ENCODE measurements around the gene GLP1R. TPM values are rescaled to one million over a fixed set of nuclear protein-coding genes. Genes with fewer than 3 reads are reported as not detected.

GLP1R gene
- total RNA-seq, 1 donor from 2014 or later = not detected

DNA sequence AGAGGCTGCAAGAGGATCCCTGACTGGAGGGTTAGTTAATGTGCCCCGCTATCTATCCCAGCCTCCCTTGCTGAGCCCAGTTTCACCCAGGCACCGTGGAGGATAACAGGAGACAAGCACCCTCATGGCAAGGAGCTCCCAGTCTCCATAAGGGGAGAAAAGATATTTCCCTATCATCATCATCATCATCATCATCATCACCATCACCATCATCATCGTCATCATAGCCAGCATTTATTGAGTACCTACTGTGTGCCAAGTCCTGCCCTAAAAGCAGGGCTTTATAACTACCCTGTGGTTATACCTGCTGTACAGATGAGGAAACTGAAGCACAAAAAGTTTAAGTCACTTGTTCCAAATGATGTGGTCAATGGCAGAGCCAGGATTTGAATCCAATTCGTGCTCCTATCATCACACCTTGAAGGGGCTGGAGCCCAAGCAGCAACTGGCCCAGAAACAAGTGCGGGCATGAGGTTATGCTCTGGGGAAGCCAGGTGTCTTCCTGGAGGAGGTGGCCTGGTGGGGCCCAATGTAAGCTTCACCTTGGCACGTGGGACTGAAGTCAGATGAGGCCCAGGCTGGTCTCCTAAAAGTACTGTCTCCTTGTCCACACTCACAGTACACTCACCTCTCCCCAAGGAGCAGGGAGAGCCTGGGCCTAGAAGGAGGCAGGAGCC lies 10.0 kb downstream of the GLP1R start:
- POLR2A ChIA-PET = no interaction called here
- Mint-ChIP-seq H3K4me1 (no peaks in the 10 kb centered on the region), H3K27me3 (peaks cover 20% of the 10 kb centered on the region), H3K4me3 (no peak overlapping the region), H3K36me3 (ENCODE audit: low read depth) (no peaks in the 10 kb centered on the region), H3K9me3 (no peaks in the 10 kb centered on the region), H3K27ac (no peak overlapping the region)
- intact Hi-C loops (cut with micrococcal nuclease) = no loop called here
- TF ChIP-seq, protein P1, sequence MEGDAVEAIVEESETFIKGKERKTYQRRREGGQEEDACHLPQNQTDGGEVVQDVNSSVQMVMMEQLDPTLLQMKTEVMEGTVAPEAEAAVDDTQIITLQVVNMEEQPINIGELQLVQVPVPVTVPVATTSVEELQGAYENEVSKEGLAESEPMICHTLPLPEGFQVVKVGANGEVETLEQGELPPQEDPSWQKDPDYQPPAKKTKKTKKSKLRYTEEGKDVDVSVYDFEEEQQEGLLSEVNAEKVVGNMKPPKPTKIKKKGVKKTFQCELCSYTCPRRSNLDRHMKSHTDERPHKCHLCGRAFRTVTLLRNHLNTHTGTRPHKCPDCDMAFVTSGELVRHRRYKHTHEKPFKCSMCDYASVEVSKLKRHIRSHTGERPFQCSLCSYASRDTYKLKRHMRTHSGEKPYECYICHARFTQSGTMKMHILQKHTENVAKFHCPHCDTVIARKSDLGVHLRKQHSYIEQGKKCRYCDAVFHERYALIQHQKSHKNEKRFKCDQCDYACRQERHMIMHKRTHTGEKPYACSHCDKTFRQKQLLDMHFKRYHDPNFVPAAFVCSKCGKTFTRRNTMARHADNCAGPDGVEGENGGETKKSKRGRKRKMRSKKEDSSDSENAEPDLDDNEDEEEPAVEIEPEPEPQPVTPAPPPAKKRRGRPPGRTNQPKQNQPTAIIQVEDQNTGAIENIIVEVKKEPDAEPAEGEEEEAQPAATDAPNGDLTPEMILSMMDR (IDR thresholded peaks at IDR 0.05) = no peak
- ATAC-seq (ENCODE audit: low read depth) (no peak), DNase-seq (no peak)
- CTCF ChIA-PET = no interaction called here

DNA sequence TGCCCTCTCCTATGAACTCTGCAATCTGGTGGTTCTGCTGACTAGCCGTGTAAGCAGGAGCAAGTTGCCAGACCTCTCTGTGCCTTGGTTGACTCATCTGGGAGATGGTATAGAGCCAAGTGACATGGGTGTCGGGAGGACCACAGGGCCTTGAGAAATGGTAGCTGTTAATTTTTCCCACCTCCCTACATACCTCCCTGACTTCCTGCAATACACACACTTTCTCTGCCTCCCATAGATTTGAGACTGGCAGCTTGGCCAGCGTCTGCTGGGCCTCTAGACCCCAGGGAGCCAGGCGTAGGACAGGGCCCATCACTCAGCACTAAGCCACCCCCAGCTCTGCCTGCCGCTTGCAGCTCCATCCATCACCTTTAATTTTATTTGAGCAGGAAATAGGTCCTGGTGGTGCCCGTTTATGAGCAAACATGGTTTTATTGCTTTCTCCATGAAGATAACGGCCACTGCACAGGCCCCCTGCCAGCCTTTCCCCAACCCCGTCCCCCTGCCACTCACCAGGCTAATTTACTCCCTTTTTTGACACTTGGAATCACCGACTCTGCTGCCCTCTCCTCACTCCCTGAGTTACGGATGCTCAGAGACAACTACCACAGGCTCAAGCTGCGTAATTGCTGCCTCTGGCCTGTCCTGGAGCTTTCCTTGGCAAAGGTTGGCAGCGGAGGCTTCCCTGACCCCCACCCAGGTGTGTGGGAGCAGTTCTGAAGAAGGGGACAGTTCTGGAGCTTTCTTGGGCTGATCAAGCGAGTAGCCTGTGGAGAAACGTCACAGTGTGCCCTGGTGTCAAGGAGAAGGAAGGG lies 11.1 kb downstream of the GLP1R start:
- intact Hi-C loops (cut with micrococcal nuclease) = no loop called here
- Mint-ChIP-seq H3K27me3 (peaks cover 20% of the 10 kb centered on the region), H3K4me3 (no peak overlapping the region), H3K36me3 (ENCODE audit: low read depth) (no peaks in the 10 kb centered on the region), H3K9me3 (no peaks in the 10 kb centered on the region), H3K27ac (no peak overlapping the region), H3K4me1 (no peaks in the 10 kb centered on the region)
- TF ChIP-seq, protein P1 (IDR thresholded peaks at IDR 0.05) = no peak
- ChIA-PET CTCF (no interaction called here), POLR2A (no interaction called here)
- ATAC-seq (ENCODE audit: low read depth) (no peak), DNase-seq (no peak)

DNA sequence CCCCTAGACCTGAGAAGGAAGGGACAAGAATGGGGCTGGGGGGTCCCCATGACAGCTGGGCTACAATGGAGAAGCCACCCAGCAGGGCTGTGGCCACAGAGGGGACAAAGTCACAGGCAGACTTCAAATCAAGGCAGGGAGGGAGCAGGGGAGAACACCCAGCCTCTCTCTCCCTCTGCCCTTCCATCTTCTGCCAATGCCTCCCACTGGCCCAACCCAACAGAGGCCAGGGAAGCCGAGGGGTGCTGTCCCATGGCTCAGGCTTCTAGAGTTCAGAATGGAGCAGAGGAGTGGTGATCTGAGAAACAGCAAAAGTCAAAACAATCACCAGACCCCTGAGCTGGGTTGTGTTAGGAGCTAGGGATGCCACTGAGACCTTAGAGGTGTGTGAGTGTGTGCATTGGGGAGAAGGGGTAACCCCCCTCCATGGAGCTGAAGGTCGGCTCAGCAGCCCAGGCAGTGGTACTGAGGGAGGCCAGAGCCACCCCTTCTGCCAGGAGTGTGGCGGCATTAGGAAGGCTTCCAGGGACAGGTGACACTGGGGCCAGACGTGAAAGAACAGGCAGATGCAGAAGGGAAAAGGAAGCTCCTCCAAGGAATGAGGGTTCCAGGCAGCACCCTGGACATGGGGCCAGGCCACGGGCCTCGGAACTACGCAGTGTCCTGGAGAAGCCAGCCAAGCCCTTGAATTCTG lies 12.0 kb downstream of the GLP1R start:
- no peaks in the 10 kb centered on the region for H3K4me1 Mint-ChIP-seq
- no peak overlapping the region for H3K27ac Mint-ChIP-seq
- peaks cover 22% of the 10 kb centered on the region for H3K27me3 Mint-ChIP-seq
- no peak for DNase-seq
- CTCF ChIA-PET = no interaction called here
- intact Hi-C loops (cut with micrococcal nuclease) = no loop called here
- no peak overlapping the region for H3K4me3 Mint-ChIP-seq
- no peaks in the 10 kb centered on the region for H3K9me3 Mint-ChIP-seq
- H3K36me3 Mint-ChIP-seq (ENCODE audit: low read depth) = no peaks in the 10 kb centered on the region
- no peak for ATAC-seq (ENCODE audit: low read depth)
- POLR2A ChIA-PET = no interaction called here
- TF ChIP-seq, protein P1 (IDR thresholded peaks at IDR 0.05) = no peak

DNA sequence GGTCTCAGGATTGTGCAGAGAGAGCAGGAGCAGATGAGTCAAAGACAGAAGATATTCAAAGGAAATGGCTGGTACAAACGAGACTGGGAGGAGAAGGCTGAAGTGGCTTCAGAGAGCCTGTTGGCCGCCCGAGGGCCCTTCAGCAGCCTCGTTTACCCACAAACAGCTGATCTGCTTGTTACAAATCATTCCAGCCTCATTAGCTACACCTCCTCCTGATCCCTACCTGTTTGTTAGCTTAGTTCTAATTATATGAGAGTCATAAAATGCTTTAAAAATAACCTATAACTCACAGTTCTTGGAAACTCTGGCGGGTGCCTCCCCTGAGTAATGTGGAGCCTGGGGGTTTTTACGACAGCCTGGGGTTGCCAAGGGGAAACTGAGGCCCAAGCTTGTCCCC lies 12.6 kb downstream of the GLP1R start:
- no peak for DNase-seq
- TF ChIP-seq, protein P1 (IDR thresholded peaks at IDR 0.05) = no peak
- H3K27me3 Mint-ChIP-seq = peaks cover 22% of the 10 kb centered on the region
- H3K4me3 Mint-ChIP-seq = no peak overlapping the region
- H3K27ac Mint-ChIP-seq = no peak overlapping the region
- no peak for ATAC-seq (ENCODE audit: low read depth)
- POLR2A ChIA-PET = no interaction called here
- no peaks in the 10 kb centered on the region for H3K36me3 Mint-ChIP-seq (ENCODE audit: low read depth)
- H3K9me3 Mint-ChIP-seq = no peaks in the 10 kb centered on the region
- H3K4me1 Mint-ChIP-seq = no peaks in the 10 kb centered on the region
- intact Hi-C loops (cut with micrococcal nuclease) = no loop called here
- CTCF ChIA-PET = no interaction called here

DNA sequence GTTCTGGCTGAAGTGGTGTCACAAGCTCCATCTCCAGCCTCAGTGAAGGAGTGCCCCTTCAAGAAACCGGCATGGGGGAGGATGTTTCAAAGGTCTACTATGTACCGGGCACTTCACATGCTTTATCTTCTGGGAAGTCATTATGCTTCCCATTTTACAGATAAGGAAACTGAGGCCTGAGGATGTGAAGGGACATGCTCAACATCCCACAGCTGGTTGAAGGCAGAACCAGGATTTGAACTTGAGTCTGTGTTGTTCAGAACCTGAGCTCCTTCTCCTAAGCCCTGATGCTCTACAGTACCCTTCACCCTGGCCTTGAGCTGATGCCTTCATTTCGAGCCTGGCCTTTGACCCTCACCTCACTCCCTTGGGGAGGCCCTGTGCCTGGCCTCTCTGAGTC lies 13.0 kb downstream of the GLP1R start:
- no peak for DNase-seq
- Mint-ChIP-seq H3K4me3 (no peak overlapping the region), H3K27ac (no peak overlapping the region), H3K9me3 (no peaks in the 10 kb centered on the region), H3K36me3 (ENCODE audit: low read depth) (no peaks in the 10 kb centered on the region), H3K27me3 (peaks cover 22% of the 10 kb centered on the region), H3K4me1 (no peaks in the 10 kb centered on the region)
- no peak for ATAC-seq (ENCODE audit: low read depth)
- ChIA-PET CTCF (no interaction called here), POLR2A (no interaction called here)
- intact Hi-C loops (cut with micrococcal nuclease) = no loop called here
- TF ChIP-seq, protein P1 (IDR thresholded peaks at IDR 0.05) = no peak
